PFSK-1 (cell line): ENCODE measurements around the gene LRRC53. TPM values are rescaled to one million over a fixed set of nuclear protein-coding genes. Genes with fewer than 3 reads are reported as not detected.

Experiments
- FOXP2 ChIP-seq: optimal IDR thresholded peaks from 2 replicates; pipeline ENCODE3; 2011; ENCODE audit warnings: borderline replicate concordance, control low read depth, inconsistent platforms; ENCODE audit not compliant: insufficient read depth; ENCODE audit errors: extremely low read length, extremely low read depth
- POLR2AphosphoS5 ChIP-seq: IDR thresholded peaks from 2 replicates; pipeline ENCODE4 v1.6.1; 2012; ENCODE audit warnings: low read depth, mild to moderate bottlenecking, control low read depth, low read length, moderate library complexity
- REST ChIP-seq, 2 experiments: IDR thresholded peaks; 2 replicates each; pipeline versions ENCODE4 v1.6.1 to v1.8.0; 2011 to 2012; ENCODE audit warnings: low read depth in 2 of 2, low read length in 2 of 2, control low read depth in 1 of 2, inconsistent platforms in 1 of 2, mild to moderate bottlenecking in 1 of 2, moderate library complexity in 1 of 2; ENCODE audit not compliant: insufficient read depth in 1 of 2
- SIN3A ChIP-seq: IDR thresholded peaks from 2 replicates; pipeline ENCODE4 v1.6.1; 2012; ENCODE audit warnings: mild to moderate bottlenecking, low read length, moderate library complexity, borderline replicate concordance; ENCODE audit not compliant: insufficient read depth
- TAF1 ChIP-seq: IDR thresholded peaks from 2 replicates; pipeline ENCODE4 v1.6.1; 2012; ENCODE audit warnings: low read length, control low read depth, borderline replicate concordance; ENCODE audit not compliant: insufficient read depth
- polyA plus RNA-seq: library from polyadenylated mRNA; unstranded; fragments of >200 nt; gene quantifications from one replicate; pipeline ENCODE4 v1.2.1, GENCODE V29; 2012; ENCODE audit warnings: low read depth, missing spikeins; ENCODE audit not compliant: insufficient read length

The LRRC53 gene
- not detected for polyA plus RNA-seq

GRCh38 chr1:74512170-74512915 is at the start of gene LRRC53:
TSS of gene LRRC53 (minus strand) at chr1:74512611. CDS start at chr1:74483349, 29,262 bp downstream.
- TF ChIP-seq POLR2AphosphoS5: no peak
- TF ChIP-seq REST (IDR thresholded peaks at IDR 0.05; ENCODE audit: insufficient read depth in 1 of 2, low read depth in 2 of 2, low read length in 2 of 2): no peak
- TF ChIP-seq SIN3A: no peak
- no peak for TF ChIP-seq FOXP2
- TF ChIP-seq TAF1: no peak

GRCh38 chr1:74549932-74550331 is 37.5 kb upstream of the LRRC53 start:
- TF ChIP-seq TAF1: no peak

- TF ChIP-seq REST (IDR thresholded peaks at IDR 0.05; ENCODE audit: insufficient read depth in 1 of 2, low read depth in 2 of 2, low read length in 2 of 2) (no peak), TAF1 (no peak), FOXP2 (no peak), SIN3A (no peak), POLR2AphosphoS5 (no peak)
Measured at GRCh38 chr1:74548961-74549750, 36.7 kb upstream of the LRRC53 start.

GRCh38 chr1:74545821-74546220 is 33.4 kb upstream of the LRRC53 start:
- TF ChIP-seq TAF1: no peak
- TF ChIP-seq SIN3A: no peak
- TF ChIP-seq FOXP2: no peak
- TF ChIP-seq POLR2AphosphoS5: no peak
- no peak for TF ChIP-seq REST (IDR thresholded peaks at IDR 0.05; ENCODE audit: insufficient read depth in 1 of 2, low read depth in 2 of 2, low read length in 2 of 2)

- TF ChIP-seq FOXP2 (no peak), POLR2AphosphoS5 (no peak), SIN3A (no peak), REST (IDR thresholded peaks at IDR 0.05; ENCODE audit: insufficient read depth in 1 of 2, low read depth in 2 of 2, low read length in 2 of 2) (no peak), TAF1 (no peak)
Measured at GRCh38 chr1:74534241-74534640, 21.8 kb upstream of the LRRC53 start.
